ENCODE data around the gene BCAS1. TPM values are rescaled to one million over a fixed set of nuclear protein-coding genes. Genes with fewer than 3 reads are reported as not detected.

The BCAS1 gene
- 2.8 TPM for total RNA-seq
- long read RNA-seq, partial matches to known transcripts, result 2 of 6 reads
- long read RNA-seq, other reads (novel, unspliced or antisense), result 2 of 6 reads

GRCh38 chr20:54070187-54070987 is at the start of gene BCAS1:
BCAS1 (minus strand) TSS chr20:54070594; CDS start chr20:54058718, 11,876 bp downstream.
- Histone ChIP-seq H3K36me3 (no peaks in the 10 kb centered on the region), H3K4me3 (no peak within 1 kb of the TSS), H3K4me1 (no peaks in the 10 kb centered on the region), H3K9me3 (no peaks in the 10 kb centered on the region), H3K27me3 (ENCODE audit: low read depth) (no peaks in the 10 kb centered on the region), H3K27ac (no peak within 1 kb of the TSS)
- no peak for TF ChIP-seq CTCF (IDR thresholded peaks at IDR 0.05)
- ATAC-seq (no peak), DNase-seq (no peak)
- intact Hi-C loops (cut with DNase I), result no loop called here

GRCh38 chr20:54119744-54120143 is 49.4 kb upstream of the BCAS1 start:
- ATAC-seq, result no peak
- Histone ChIP-seq H3K4me3 (no peak overlapping the region), H3K27ac (no peak overlapping the region), H3K4me1 (peaks cover 10% of the 10 kb centered on the region), H3K36me3 (no peaks in the 10 kb centered on the region), H3K9me3 (no peaks in the 10 kb centered on the region), H3K27me3 (ENCODE audit: low read depth) (no peaks in the 10 kb centered on the region)
- TF ChIP-seq CTCF (IDR thresholded peaks at IDR 0.05), result no peak
- DNase-seq, result no peak
- intact Hi-C loops (cut with DNase I), result no loop called here

GRCh38 chr20:54118220-54119001 is 48.0 kb upstream of the BCAS1 start:
- DNase-seq (no peak), ATAC-seq (no peak)
- no peaks in the 10 kb centered on the region for H3K36me3 ChIP-seq
- H3K4me1 ChIP-seq, result peaks cover 10% of the 10 kb centered on the region
- no peak overlapping the region for H3K4me3 ChIP-seq
- intact Hi-C loops (cut with DNase I), result no loop called here
- no peak for TF ChIP-seq CTCF (IDR thresholded peaks at IDR 0.05)
- no peaks in the 10 kb centered on the region for H3K9me3 ChIP-seq
- no peaks in the 10 kb centered on the region for H3K27me3 ChIP-seq (ENCODE audit: low read depth)
- H3K27ac ChIP-seq, result no peak overlapping the region

- Histone ChIP-seq H3K27ac (no peak overlapping the region), H3K36me3 (no peaks in the 10 kb centered on the region), H3K4me1 (peaks cover 17% of the 10 kb centered on the region), H3K4me3 (no peak overlapping the region), H3K27me3 (ENCODE audit: low read depth) (no peaks in the 10 kb centered on the region), H3K9me3 (no peaks in the 10 kb centered on the region)
- TF ChIP-seq CTCF (IDR thresholded peaks at IDR 0.05), result no peak
- ATAC-seq (no peak), DNase-seq (no peak)
- intact Hi-C loops (cut with DNase I), result no loop called here
Observed at GRCh38 chr20:54116550-54117235, 46.3 kb upstream of the BCAS1 start.

GRCh38 chr20:54115172-54115854 is 44.9 kb upstream of the BCAS1 start:
- H3K4me3 ChIP-seq, result no peak overlapping the region
- no peaks in the 10 kb centered on the region for H3K27me3 ChIP-seq (ENCODE audit: low read depth)
- H3K36me3 ChIP-seq, result no peaks in the 10 kb centered on the region
- H3K9me3 ChIP-seq, result no peaks in the 10 kb centered on the region
- TF ChIP-seq CTCF (IDR thresholded peaks at IDR 0.05), result no peak
- DNase-seq (peak; percentile 48), ATAC-seq (peak; percentile 16 to 49)
- H3K4me1 ChIP-seq, result peaks cover 17% of the 10 kb centered on the region
- H3K27ac ChIP-seq, result no peak overlapping the region
- intact Hi-C loops (cut with DNase I), result no loop called here
